ENCODE results near the gene KCNA5. TPM values are rescaled to one million over a fixed set of nuclear protein-coding genes. Genes with fewer than 3 reads are reported as not detected.

The KCNA5 gene
- total RNA-seq, 1 donor from 2014 or later, result 6.5 TPM

GRCh38 chr12:5013266-5013730, 30.4 kb upstream of the KCNA5 start:
- Mint-ChIP-seq H3K27ac (ENCODE audit: unreplicated experiment) (no peak overlapping the region), H3K9me3 (ENCODE audit: low read depth) (no peaks in the 10 kb centered on the region), H3K4me1 (ENCODE audit: low read depth) (no peaks in the 10 kb centered on the region), H3K36me3 (ENCODE audit: low read depth) (no peaks in the 10 kb centered on the region), H3K27me3 (ENCODE audit: low read depth) (peaks cover 34% of the 10 kb centered on the region), H3K4me3 (ENCODE audit: unreplicated experiment) (no peak overlapping the region)
- DNase-seq (ENCODE audit: low spot score), result no peak
- TF ChIP-seq, protein P1, sequence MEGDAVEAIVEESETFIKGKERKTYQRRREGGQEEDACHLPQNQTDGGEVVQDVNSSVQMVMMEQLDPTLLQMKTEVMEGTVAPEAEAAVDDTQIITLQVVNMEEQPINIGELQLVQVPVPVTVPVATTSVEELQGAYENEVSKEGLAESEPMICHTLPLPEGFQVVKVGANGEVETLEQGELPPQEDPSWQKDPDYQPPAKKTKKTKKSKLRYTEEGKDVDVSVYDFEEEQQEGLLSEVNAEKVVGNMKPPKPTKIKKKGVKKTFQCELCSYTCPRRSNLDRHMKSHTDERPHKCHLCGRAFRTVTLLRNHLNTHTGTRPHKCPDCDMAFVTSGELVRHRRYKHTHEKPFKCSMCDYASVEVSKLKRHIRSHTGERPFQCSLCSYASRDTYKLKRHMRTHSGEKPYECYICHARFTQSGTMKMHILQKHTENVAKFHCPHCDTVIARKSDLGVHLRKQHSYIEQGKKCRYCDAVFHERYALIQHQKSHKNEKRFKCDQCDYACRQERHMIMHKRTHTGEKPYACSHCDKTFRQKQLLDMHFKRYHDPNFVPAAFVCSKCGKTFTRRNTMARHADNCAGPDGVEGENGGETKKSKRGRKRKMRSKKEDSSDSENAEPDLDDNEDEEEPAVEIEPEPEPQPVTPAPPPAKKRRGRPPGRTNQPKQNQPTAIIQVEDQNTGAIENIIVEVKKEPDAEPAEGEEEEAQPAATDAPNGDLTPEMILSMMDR (IDR thresholded peaks at IDR 0.05), result no peak

DNA sequence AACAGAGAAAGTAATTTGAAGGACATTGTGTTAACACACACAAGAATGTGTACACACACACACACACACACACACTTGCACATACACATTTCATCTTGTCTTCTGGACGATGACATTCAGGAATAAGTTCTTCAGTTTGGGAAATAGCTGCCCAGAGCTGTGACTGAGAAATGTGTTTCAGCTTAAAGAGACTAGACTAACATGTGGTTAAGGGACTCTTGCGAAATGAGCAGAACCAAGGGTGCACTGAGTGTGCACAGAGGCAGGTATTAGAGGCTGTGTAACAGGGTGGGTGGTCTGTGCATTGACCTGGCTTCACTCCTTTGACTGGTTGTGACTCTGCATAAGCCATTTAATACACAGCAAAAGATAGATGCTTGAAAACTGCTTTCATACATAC, 29.4 kb upstream of the KCNA5 start:
- H3K27me3 Mint-ChIP-seq (ENCODE audit: low read depth), result peaks cover 31% of the 10 kb centered on the region
- DNase-seq (ENCODE audit: low spot score), result no peak
- no peak overlapping the region for H3K4me3 Mint-ChIP-seq (ENCODE audit: unreplicated experiment)

DNA sequence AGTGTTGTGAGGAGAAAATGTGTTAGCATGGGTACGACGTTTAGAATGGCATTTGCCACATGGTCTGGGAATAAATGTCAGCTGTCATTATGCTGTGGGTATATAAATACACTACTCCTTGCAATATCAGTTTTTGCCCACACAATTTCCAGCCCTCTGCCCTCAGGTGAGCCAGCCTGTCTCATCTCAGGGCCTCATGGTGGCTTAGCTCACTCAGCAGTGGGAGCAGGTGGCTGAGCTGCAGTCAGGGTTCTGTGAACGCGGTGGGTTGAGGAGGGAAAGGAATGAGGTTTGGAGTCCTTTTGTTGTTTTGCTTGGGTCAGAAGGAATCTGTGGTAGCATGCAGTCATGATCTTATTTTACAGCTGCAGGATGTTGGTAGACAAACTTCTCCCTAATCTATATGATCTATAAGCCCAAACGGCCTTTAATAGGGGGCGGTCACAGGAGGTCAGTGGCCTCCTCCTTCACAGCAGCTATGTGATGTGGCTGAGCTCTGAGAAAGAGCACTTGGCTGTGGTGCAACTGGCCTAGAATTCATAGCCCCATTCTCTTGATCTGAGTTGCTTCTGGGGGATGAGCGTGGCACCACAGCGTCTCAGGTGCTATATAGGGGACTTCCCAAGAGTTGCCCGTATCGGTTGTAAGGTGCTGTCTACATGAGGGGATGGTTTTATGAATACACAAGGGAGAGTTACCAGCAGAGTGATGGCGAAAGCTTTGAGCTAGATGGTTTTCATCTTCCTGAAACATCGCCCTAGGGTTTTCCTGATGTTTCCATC, 27.8 kb upstream of the KCNA5 start:
- no peaks in the 10 kb centered on the region for H3K36me3 Mint-ChIP-seq (ENCODE audit: low read depth)
- H3K27me3 Mint-ChIP-seq (ENCODE audit: low read depth), result peaks cover 37% of the 10 kb centered on the region
- TF ChIP-seq, protein P1 (IDR thresholded peaks at IDR 0.05), result no peak
- H3K27ac Mint-ChIP-seq (ENCODE audit: unreplicated experiment), result no peak overlapping the region
- DNase-seq (ENCODE audit: low spot score), result no peak
- H3K4me3 Mint-ChIP-seq (ENCODE audit: unreplicated experiment), result no peak overlapping the region
- no peaks in the 10 kb centered on the region for H3K9me3 Mint-ChIP-seq (ENCODE audit: low read depth)
- no peaks in the 10 kb centered on the region for H3K4me1 Mint-ChIP-seq (ENCODE audit: low read depth)

More for the DNA sequence above, 29.4 kb upstream of the KCNA5 start:
- H3K27ac Mint-ChIP-seq (ENCODE audit: unreplicated experiment), result no peak overlapping the region
- no peaks in the 10 kb centered on the region for H3K9me3 Mint-ChIP-seq (ENCODE audit: low read depth)
- TF ChIP-seq, protein P1 (IDR thresholded peaks at IDR 0.05), result no peak
- H3K4me1 Mint-ChIP-seq (ENCODE audit: low read depth), result no peaks in the 10 kb centered on the region
- H3K36me3 Mint-ChIP-seq (ENCODE audit: low read depth), result no peaks in the 10 kb centered on the region

DNA sequence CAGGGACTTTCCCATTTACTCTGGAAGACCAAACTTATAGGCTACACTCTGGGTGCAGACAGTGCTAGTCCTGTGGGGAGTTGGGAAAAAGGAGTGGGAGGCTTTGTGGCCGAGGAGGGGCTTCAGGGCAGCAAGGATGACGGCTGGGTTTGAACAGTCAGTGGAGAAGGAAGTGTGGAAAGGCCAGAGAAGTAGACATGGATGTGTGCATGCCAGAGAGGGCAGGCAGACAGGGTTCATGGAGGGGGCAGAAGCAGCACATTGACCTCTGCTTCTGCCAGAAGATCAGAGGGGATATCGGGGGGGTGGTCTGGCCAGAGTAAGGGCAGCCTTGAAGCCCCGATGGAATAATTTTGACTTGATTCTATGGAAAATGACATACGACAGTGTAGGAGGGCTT, 27.2 kb upstream of the KCNA5 start:
- H3K36me3 Mint-ChIP-seq (ENCODE audit: low read depth), result no peaks in the 10 kb centered on the region
- H3K9me3 Mint-ChIP-seq (ENCODE audit: low read depth), result no peaks in the 10 kb centered on the region
- H3K4me3 Mint-ChIP-seq (ENCODE audit: unreplicated experiment), result no peak overlapping the region
- peaks cover 41% of the 10 kb centered on the region for H3K27me3 Mint-ChIP-seq (ENCODE audit: low read depth)
- no peak overlapping the region for H3K27ac Mint-ChIP-seq (ENCODE audit: unreplicated experiment)
- no peaks in the 10 kb centered on the region for H3K4me1 Mint-ChIP-seq (ENCODE audit: low read depth)
- DNase-seq (ENCODE audit: low spot score), result no peak
- TF ChIP-seq, protein P1 (IDR thresholded peaks at IDR 0.05), result no peak

GRCh38 chr12:5017638-5018348, 25.9 kb upstream of the KCNA5 start:
- no peak overlapping the region for H3K4me3 Mint-ChIP-seq (ENCODE audit: unreplicated experiment)
- peaks cover 39% of the 10 kb centered on the region for H3K27me3 Mint-ChIP-seq (ENCODE audit: low read depth)
- no peaks in the 10 kb centered on the region for H3K36me3 Mint-ChIP-seq (ENCODE audit: low read depth)
- no peaks in the 10 kb centered on the region for H3K9me3 Mint-ChIP-seq (ENCODE audit: low read depth)
- TF ChIP-seq, protein P1 (IDR thresholded peaks at IDR 0.05), result no peak
- no peak overlapping the region for H3K27ac Mint-ChIP-seq (ENCODE audit: unreplicated experiment)
- no peak for DNase-seq (ENCODE audit: low spot score)
- no peaks in the 10 kb centered on the region for H3K4me1 Mint-ChIP-seq (ENCODE audit: low read depth)
